Breast epithelium (tissue), 3 donors: ENCODE results near the gene AFG3L2.

ENCODE experiments used
- POLR2A ChIP-seq: fragments of 450-650 bp; IDR thresholded peaks from one replicate; pipeline ENCODE4 v1.6.1; 2016; ENCODE audit warnings: antibody characterized with exemption, mild to moderate bottlenecking, moderate library complexity
- POLR2AphosphoS5 ChIP-seq, 3 donors: sonication (generic); formaldehyde crosslinking; IDR thresholded peaks; one replicate each; pipeline ENCODE4 v1.6.1; 2017; ENCODE audit warnings: antibody characterized with exemption in 3 of 3
- TF ChIP-seq, protein P1 (sequence below), 3 donors: fragments of 450-650 bp; IDR thresholded peaks; one replicate each; pipeline ENCODE4 v1.5.1; 2016 to 2017; ENCODE audit warnings: antibody characterized with exemption in 3 of 3, mild to moderate bottlenecking in 3 of 3, moderate library complexity in 3 of 3

DNA sequence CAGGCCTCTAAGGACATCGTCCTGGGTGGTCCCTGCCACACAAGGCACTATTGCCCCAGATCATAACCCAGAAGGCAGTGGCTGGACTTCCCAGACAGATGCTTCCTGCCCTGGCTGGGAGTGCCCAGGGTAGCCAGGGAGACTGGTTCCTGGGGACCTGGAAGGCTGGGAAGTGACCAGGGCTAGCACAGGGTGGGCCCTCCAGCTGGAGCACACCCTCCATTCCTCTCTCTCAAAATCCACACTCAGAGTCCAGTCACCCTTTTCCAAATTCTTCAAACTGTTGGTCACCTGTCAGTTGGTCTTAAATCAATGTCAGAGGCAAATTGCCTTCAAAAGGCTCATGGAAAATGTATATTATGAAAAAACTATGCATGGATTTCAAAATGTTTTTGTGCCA, 80.6 kb downstream of the AFG3L2 start:
- TF ChIP-seq, protein P1, sequence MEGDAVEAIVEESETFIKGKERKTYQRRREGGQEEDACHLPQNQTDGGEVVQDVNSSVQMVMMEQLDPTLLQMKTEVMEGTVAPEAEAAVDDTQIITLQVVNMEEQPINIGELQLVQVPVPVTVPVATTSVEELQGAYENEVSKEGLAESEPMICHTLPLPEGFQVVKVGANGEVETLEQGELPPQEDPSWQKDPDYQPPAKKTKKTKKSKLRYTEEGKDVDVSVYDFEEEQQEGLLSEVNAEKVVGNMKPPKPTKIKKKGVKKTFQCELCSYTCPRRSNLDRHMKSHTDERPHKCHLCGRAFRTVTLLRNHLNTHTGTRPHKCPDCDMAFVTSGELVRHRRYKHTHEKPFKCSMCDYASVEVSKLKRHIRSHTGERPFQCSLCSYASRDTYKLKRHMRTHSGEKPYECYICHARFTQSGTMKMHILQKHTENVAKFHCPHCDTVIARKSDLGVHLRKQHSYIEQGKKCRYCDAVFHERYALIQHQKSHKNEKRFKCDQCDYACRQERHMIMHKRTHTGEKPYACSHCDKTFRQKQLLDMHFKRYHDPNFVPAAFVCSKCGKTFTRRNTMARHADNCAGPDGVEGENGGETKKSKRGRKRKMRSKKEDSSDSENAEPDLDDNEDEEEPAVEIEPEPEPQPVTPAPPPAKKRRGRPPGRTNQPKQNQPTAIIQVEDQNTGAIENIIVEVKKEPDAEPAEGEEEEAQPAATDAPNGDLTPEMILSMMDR (IDR thresholded peaks at IDR 0.05), result no peak
- no peak for TF ChIP-seq POLR2AphosphoS5 (IDR thresholded peaks at IDR 0.05)
- no peak for TF ChIP-seq POLR2A
